Left ventricle myocardium inferior (tissue), 1 donor: Measurements from ENCODE around the gene SLC25A26. TPM values are rescaled to one million over a fixed set of nuclear protein-coding genes. Genes with fewer than 3 reads are reported as not detected.

Experiments
- DNase-seq: peaks from one replicate; pipeline ENCODE4 v3.0.0-alpha.2; 2020
- H3K27ac ChIP-seq: fragments of 200-600 bp; replicated peaks from 2 replicates; pipeline ENCODE4 v1.8.0; 2021
- H3K27me3 ChIP-seq: fragments of 200-600 bp; 2 replicates; pipeline ENCODE4 v1.8.0; 2021; ENCODE audit warnings: low read depth
- H3K36me3 ChIP-seq: fragments of 200-600 bp; 2 replicates; pipeline ENCODE4 v1.8.0; 2021
- H3K4me1 ChIP-seq: fragments of 200-600 bp; 2 replicates; pipeline ENCODE4 v1.8.0; 2021
- H3K4me3 ChIP-seq: fragments of 200-600 bp; 2 replicates; pipeline ENCODE4 v1.8.0; 2021; ENCODE audit warnings: mild to moderate bottlenecking, moderate library complexity
- H3K9me3 ChIP-seq: fragments of 200-600 bp; replicated peaks from 2 replicates; pipeline ENCODE4 v1.8.0; 2021
- intact Hi-C: fragments of 100-400 bp; cut with micrococcal nuclease; formaldehyde crosslinking; loops from one replicate; pipeline ENCODE4 v1.11.0; 2022
- total RNA-seq: library from RNA; stranded (reverse); fragmentation: NEBNext Ultra II Directional; extraction: Animal tissue kit (Norgen Biotek cat#: 25700); gene quantifications from one replicate; pipeline ENCODE4 v1.2.1, GENCODE V29; 2021
- TF ChIP-seq, protein P1 (sequence below): fragments of 200-600 bp; IDR thresholded peaks from 2 replicates; pipeline ENCODE4 v1.8.0; 2021; ENCODE audit warnings: antibody characterized with exemption, mild to moderate bottlenecking, borderline replicate concordance
- donor health status: DM: no; HTN: yes; CAD: no; lungs with severe emphysema.

The SLC25A26 gene
- total RNA-seq, 1 donor from 2014 or later: 40.7 TPM

DNA sequence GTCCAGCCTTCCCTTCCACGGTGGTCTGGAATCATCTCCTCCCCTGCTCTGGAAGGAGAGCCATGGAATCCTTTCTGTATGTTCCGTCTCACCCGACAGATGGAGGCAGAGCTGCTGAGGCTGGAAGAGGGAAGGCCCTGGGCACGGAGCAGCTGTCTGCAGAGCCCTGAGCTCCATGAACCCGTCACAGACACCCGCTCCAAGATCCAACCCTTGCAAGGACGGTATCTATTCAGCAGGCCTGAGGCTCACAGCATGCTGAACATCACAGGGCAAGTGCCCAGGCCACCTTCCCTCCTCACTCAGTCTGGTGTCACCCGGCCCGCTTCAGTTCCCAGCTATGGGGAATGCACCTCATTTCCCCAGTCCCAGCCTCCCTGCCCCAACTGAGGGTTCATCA, 176.1 kb downstream of the SLC25A26 start:
- Histone ChIP-seq H3K27me3 (no peaks in the 10 kb centered on the region), H3K27ac (no peak overlapping the region), H3K4me1 (peaks cover 62% of the 10 kb centered on the region), H3K9me3 (no peaks in the 10 kb centered on the region), H3K4me3 (no peak overlapping the region), H3K36me3 (peaks cover 68% of the 10 kb centered on the region)
- DNase-seq: no peak
- TF ChIP-seq, protein P1, sequence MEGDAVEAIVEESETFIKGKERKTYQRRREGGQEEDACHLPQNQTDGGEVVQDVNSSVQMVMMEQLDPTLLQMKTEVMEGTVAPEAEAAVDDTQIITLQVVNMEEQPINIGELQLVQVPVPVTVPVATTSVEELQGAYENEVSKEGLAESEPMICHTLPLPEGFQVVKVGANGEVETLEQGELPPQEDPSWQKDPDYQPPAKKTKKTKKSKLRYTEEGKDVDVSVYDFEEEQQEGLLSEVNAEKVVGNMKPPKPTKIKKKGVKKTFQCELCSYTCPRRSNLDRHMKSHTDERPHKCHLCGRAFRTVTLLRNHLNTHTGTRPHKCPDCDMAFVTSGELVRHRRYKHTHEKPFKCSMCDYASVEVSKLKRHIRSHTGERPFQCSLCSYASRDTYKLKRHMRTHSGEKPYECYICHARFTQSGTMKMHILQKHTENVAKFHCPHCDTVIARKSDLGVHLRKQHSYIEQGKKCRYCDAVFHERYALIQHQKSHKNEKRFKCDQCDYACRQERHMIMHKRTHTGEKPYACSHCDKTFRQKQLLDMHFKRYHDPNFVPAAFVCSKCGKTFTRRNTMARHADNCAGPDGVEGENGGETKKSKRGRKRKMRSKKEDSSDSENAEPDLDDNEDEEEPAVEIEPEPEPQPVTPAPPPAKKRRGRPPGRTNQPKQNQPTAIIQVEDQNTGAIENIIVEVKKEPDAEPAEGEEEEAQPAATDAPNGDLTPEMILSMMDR: no peak
- intact Hi-C loops: no loop called here

GRCh38 chr3:66397745-66398144, 176.9 kb downstream of the SLC25A26 start:
- peaks cover 60% of the 10 kb centered on the region for H3K36me3 ChIP-seq
- intact Hi-C loops: no loop called here
- TF ChIP-seq, protein P1: no peak
- peaks cover 62% of the 10 kb centered on the region for H3K4me1 ChIP-seq
- H3K27ac ChIP-seq: no peak overlapping the region
- no peak for DNase-seq
- H3K4me3 ChIP-seq: no peak overlapping the region
- no peaks in the 10 kb centered on the region for H3K9me3 ChIP-seq
- no peaks in the 10 kb centered on the region for H3K27me3 ChIP-seq

DNA sequence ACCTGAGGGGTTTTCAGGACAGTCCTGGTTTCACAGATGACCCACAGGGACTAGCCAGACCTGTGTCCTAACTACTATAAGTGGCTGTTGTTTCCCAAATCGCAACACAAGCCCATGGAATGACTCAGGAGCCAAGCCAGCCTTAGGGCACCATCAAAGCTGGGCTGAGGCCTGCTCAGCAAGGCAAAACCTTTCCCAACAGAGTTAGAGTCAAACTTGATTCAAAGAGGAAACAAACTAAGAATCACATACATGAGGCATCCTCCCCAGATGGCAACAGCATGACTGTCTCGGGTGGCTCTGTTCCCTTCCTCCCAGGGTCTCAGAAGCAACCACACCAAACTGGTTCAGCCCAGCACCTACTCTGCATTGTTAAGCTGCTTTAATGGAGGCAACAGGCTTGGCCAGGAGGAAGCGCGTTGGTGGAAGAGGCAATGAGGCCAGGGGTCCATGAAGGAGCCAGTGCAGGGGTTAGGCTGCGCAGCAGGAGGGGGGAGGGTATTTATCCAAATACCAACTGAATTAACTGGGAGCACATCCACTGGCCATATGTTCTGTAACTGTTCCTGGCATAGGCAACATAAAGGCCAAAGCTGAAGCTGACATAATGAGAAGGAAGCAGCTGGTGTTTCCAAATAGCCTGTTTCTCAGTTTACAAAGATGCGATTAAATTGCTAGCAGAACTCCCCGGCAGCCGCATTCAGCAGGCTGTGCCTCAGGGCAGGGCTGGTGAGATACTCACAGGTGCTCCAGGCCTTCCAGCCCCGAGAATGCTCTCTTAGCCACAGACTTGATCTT, 177.6 kb downstream of the SLC25A26 start:
- Histone ChIP-seq H3K4me3 (no peak overlapping the region), H3K27ac (no peak overlapping the region), H3K9me3 (no peaks in the 10 kb centered on the region), H3K36me3 (peaks cover 56% of the 10 kb centered on the region), H3K4me1 (peaks cover 58% of the 10 kb centered on the region), H3K27me3 (no peaks in the 10 kb centered on the region)
- TF ChIP-seq, protein P1: no peak
- intact Hi-C loops: no loop called here
- DNase-seq: no peak

DNA sequence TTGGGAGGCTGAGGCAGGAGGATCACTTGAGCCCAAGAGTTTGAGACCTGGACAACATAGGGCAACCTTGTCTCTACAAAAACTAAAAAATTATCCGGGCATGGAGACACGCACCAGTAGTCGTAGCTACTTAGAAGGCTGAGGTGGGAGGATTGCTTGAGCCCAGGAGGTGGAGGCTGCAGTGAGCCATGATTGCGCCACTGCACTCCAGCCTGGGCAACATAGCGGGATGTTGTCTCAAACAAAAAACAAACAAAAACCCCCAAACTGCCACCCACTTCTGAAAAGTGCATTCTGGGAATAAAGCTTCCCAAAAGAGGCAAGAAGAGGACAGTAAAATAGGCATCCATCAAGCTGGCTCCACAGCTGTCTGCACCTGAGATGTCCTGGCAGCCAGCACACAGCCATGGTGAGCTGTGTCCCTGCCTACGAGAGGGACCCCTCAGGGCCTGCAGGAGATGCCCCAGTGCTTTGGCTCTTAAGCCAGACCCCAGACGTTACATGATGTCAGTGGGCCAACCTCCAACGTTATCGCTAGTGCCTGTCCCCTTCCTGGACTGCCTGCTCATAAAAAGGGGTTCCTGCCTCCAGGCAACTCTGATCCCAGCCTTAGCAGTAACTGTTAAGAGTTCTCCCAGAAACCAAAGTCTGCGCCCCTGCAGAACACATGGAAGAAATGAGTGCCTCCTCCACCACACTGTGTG, 178.9 kb downstream of the SLC25A26 start:
- Histone ChIP-seq H3K4me3 (no peak overlapping the region), H3K27me3 (no peaks in the 10 kb centered on the region), H3K36me3 (peaks cover 59% of the 10 kb centered on the region), H3K27ac (no peak overlapping the region), H3K9me3 (no peaks in the 10 kb centered on the region), H3K4me1 (peaks cover 45% of the 10 kb centered on the region)
- DNase-seq: no peak
- intact Hi-C loops: no loop called here
- TF ChIP-seq, protein P1: no peak

GRCh38 chr3:66400411-66401156, 179.8 kb downstream of the SLC25A26 start:
- Histone ChIP-seq H3K9me3 (no peaks in the 10 kb centered on the region), H3K27me3 (no peaks in the 10 kb centered on the region), H3K4me1 (peaks cover 43% of the 10 kb centered on the region), H3K36me3 (peaks cover 65% of the 10 kb centered on the region), H3K27ac (no peak overlapping the region), H3K4me3 (no peak overlapping the region)
- DNase-seq: no peak
- intact Hi-C loops: no loop called here
- TF ChIP-seq, protein P1: no peak
